HCT116 (cell line): ENCODE measurements around the gene FZR1. TPM values are rescaled to one million over a fixed set of nuclear protein-coding genes. Genes with fewer than 3 reads are reported as not detected.

Experiments used
- ATAC-seq: fragments of 200-7000 bp; cut with Tn5 transposase; 2 replicates; pipeline ENCODE4 v1.9.1; 2020; ENCODE audit warnings: mild to moderate bottlenecking, moderate library complexity
- BruUV-seq: library from RNA; stranded (reverse); fragments of 400-500 nt; replicated peaks from 2 replicates; lab custom pipeline; 2021; lab: Mats Ljungman, UMichigan
- CTCF ChIA-PET: fragments of 300-600 bp; sonication (Branson Sonifier 250); formaldehyde crosslinking; loops from one replicate; lab custom pipeline; 2021; ENCODE audit warnings: antibody characterized with exemption; lab: Charles Lee
- POLR2A ChIA-PET: fragments of 300-600, 350-600 bp; sonication (Branson Sonifier 250); formaldehyde crosslinking; loops from one replicate; lab custom pipeline; 2021; ENCODE audit warnings: antibody characterized with exemption; lab: Charles Lee
- RAD21 ChIA-PET, 2 experiments: fragments of 300-600 bp; sonication (Branson Sonifier 250); formaldehyde crosslinking; loops; one replicate each; lab custom pipeline; 2023; ENCODE audit warnings: low total read pairs in 2 of 2; ENCODE audit not compliant: uncharacterized antibody in 2 of 2, unreplicated experiment in 2 of 2, low non-redundant PET in 1 of 2; lab: Charles Lee
- DNase-seq: peaks from one replicate; pipeline ENCODE4 v3.0.0-alpha.2; 2010; ENCODE audit warnings: low read depth, low spot score
- H2AFZ ChIP-seq: fragments of 200-600 bp; shearing (Covaris generic), sonication (generic); 2 replicates; pipeline ENCODE4 v1.6.1; 2017; ENCODE audit warnings: low read depth, mixed run types, mixed read lengths, antibody characterized with exemption, low read length; ENCODE audit not compliant: poor library complexity, severe bottlenecking
- H3K27ac ChIP-seq: 2 replicates; pipeline ENCODE4 v1.5.1; 2012; ENCODE audit warnings: low read depth, low read length
- H3K27me3 ChIP-seq: fragments of 200-600 bp; sonication (generic); 2 replicates; pipeline ENCODE4 v1.6.1; 2016; ENCODE audit warnings: mixed run types, low read length, mixed read lengths; ENCODE audit not compliant: insufficient read depth
- H3K36me3 ChIP-seq, 2 experiments: fragments of 200-500 bp in 1 of 2; fragments of 200-600 bp in 1 of 2; sonication (Bioruptor generic) in 1 of 2; sonication (generic) in 1 of 2; 2 replicates each; pipeline versions ENCODE4 v1.5.1 to v1.6.1; 2014 to 2016; ENCODE audit warnings: low read length in 2 of 2, inconsistent platforms in 1 of 2, mixed read lengths in 1 of 2, mixed run types in 1 of 2; ENCODE audit not compliant: insufficient read depth in 2 of 2, control insufficient read depth in 1 of 2
- H3K4me1 ChIP-seq, 2 experiments: fragments of 200-600 bp in 1 of 2; sonication (generic) in 1 of 2; 2 replicates each; pipeline versions ENCODE4 v1.5.1 to v1.6.1; 2012 to 2017; ENCODE audit warnings: low read length in 2 of 2, inconsistent platforms in 1 of 2, mild to moderate bottlenecking in 1 of 2, mixed read lengths in 1 of 2, mixed run types in 1 of 2, moderate library complexity in 1 of 2; ENCODE audit not compliant: insufficient read depth in 2 of 2, control insufficient read depth in 1 of 2
- H3K4me2 ChIP-seq: fragments of 200-600 bp; sonication (generic); 2 replicates; pipeline ENCODE4 v1.6.1; 2017; ENCODE audit warnings: mixed run types, low read length, mixed read lengths
- H3K4me3 ChIP-seq, 2 experiments: fragments of 200-600 bp in 1 of 2; sonication (generic) in 1 of 2; replicated peaks in 1 of 2; 2 replicates each; pipeline ENCODE4 v1.5.1; 2011 to 2016; ENCODE audit warnings: low read length in 2 of 2, control low read depth in 1 of 2, low read depth in 1 of 2, mild to moderate bottlenecking in 1 of 2, mixed read lengths in 1 of 2, mixed run types in 1 of 2
- H3K79me2 ChIP-seq: fragments of 200-600 bp; sonication (generic); 2 replicates; pipeline ENCODE4 v1.6.1; 2017; ENCODE audit warnings: mild to moderate bottlenecking, mixed run types, low read length, moderate library complexity, mixed read lengths; ENCODE audit not compliant: insufficient read depth
- H3K9ac ChIP-seq: fragments of 200-600 bp; sonication (generic); 2 replicates; pipeline ENCODE4 v1.6.1; 2016; ENCODE audit warnings: low read length, mixed read lengths
- H3K9me2 ChIP-seq: fragments of 200-600 bp; sonication (generic), shearing (Covaris generic); 2 replicates; pipeline ENCODE4 v1.6.1; 2017; ENCODE audit warnings: mixed run types, mild to moderate bottlenecking, moderate library complexity; ENCODE audit not compliant: insufficient read depth
- H3K9me3 ChIP-seq, 2 experiments: fragments of 200-500 bp in 1 of 2; fragments of 200-600 bp in 1 of 2; sonication (Bioruptor generic) in 1 of 2; sonication (generic) in 1 of 2; 2 replicates each; pipeline ENCODE4 v1.6.1; 2014 to 2017; ENCODE audit warnings: low read length in 2 of 2, mixed read lengths in 2 of 2, inconsistent platforms in 1 of 2, low read depth in 1 of 2, mild to moderate bottlenecking in 1 of 2, mixed run types in 1 of 2, moderate library complexity in 1 of 2; ENCODE audit not compliant: control insufficient read depth in 1 of 2, insufficient read depth in 1 of 2
- H4K20me1 ChIP-seq: fragments of 200-600 bp; sonication (generic), shearing (Covaris generic); 2 replicates; pipeline ENCODE4 v1.6.1; 2017; ENCODE audit warnings: mixed run types, mild to moderate bottlenecking, moderate library complexity; ENCODE audit not compliant: insufficient read depth
- CBX3 ChIP-seq: IDR thresholded peaks from 2 replicates; pipeline ENCODE4 v1.6.1; 2012; ENCODE audit warnings: low read depth
- CEBPB ChIP-seq: IDR thresholded peaks from 2 replicates; pipeline ENCODE4 v1.6.1; 2012; ENCODE audit warnings: low read depth
- ELF1 ChIP-seq: IDR thresholded peaks from 2 replicates; pipeline ENCODE4 v1.6.1; 2012; ENCODE audit warnings: low read depth, borderline replicate concordance
- EZH2phosphoT487 ChIP-seq: fragments of 200-600 bp; IDR thresholded peaks from 2 replicates; pipeline ENCODE4 v1.6.1; 2018; ENCODE audit warnings: antibody characterized with exemption, borderline replicate concordance
- FOSL1 ChIP-seq: IDR thresholded peaks from 2 replicates; pipeline ENCODE4 v1.6.1; 2012; ENCODE audit warnings: low read depth
- JUND ChIP-seq: IDR thresholded peaks from 2 replicates; pipeline ENCODE4 v1.6.1; 2012
- POLR2AphosphoS5 ChIP-seq: IDR thresholded peaks from 2 replicates; pipeline ENCODE4 v1.6.1; 2011; ENCODE audit warnings: mild to moderate bottlenecking, low read depth, low read length, moderate library complexity
- RAD21 ChIP-seq: IDR thresholded peaks from 2 replicates; pipeline ENCODE4 v1.6.1; 2012; ENCODE audit warnings: low read depth, mild to moderate bottlenecking
- SIN3A ChIP-seq: IDR thresholded peaks from 2 replicates; pipeline ENCODE4 v1.6.1; 2012; ENCODE audit warnings: low read depth
- SP1 ChIP-seq: IDR thresholded peaks from 2 replicates; pipeline ENCODE4 v1.6.1; 2012; ENCODE audit warnings: low read depth
- YY1 ChIP-seq: IDR thresholded peaks from 2 replicates; pipeline ENCODE4 v1.6.1; 2011; ENCODE audit warnings: low read length, low read depth, moderate library complexity, mild to moderate bottlenecking; ENCODE audit not compliant: insufficient replicate concordance; ENCODE audit errors: extremely low read depth
- ZNF274 ChIP-seq: fragments of 200-500 bp; sonication (Bioruptor generic); IDR thresholded peaks from 2 replicates; pipeline ENCODE4 v1.6.1; 2014; ENCODE audit warnings: mild to moderate bottlenecking, low read depth, low read length, inconsistent platforms
- intact Hi-C: fragments of 100-400 bp; cut with micrococcal nuclease; formaldehyde crosslinking; loops from 2 replicates; pipeline ENCODE4 v1.10.0; 2022
- total RNA-seq: library from RNA; stranded (reverse); gene quantifications from one replicate; pipeline ENCODE4 v1.2.1, GENCODE V29; 2021; ENCODE audit not compliant: unreplicated experiment
- TF ChIP-seq, protein P1 (sequence below): IDR thresholded peaks from 2 replicates; pipeline ENCODE4 v1.6.1; 2012
- TF ChIP-seq, protein P2 (sequence below): IDR thresholded peaks from 2 replicates; pipeline ENCODE4 v1.6.1; 2011; ENCODE audit warnings: mild to moderate bottlenecking, low read length, moderate library complexity; ENCODE audit not compliant: insufficient replicate concordance; ENCODE audit errors: extremely low read depth

FZR1 gene
- total RNA-seq, 1 experiment from 2014 or later, result 60.3 TPM

DNA sequence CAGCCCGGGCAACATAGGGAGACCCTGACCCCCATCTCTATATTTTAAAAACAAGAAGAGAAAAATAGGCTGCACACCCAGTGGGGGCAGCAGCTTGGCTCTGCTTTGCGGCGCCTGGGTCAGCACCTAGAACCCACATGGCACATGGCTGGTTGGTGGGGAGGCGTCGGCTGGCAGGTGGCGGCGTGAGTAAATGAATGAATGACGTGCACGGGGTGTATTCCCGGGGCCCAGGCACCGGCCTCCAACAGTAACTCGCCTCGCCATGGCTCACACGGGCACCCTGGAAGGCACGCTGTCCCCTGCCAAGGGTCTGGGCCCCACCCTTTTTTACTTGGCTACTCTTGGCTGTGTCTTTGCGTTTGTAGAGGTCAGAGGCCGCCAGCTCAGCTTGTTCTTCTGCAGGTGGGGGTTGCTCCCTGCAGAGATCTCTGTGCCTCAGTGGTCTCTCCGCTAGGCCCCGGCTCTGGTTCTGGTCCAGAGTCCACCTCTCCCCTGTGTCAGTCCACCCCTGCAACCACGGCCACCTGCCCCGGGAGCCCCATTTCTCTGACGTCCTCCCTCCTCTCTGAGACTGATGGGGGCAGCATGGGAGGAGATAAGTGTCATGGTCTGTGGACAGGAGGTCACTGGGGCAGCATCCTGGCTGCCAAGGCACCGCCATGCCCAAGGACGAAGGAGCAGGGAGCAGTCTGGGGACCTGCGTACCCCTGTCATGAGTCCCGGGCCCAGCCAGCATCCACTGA is 5.6 kb downstream of the FZR1 start:
- Histone ChIP-seq H3K36me3 (peaks cover 2 to 12% of the 10 kb centered on the region in 2 experiments; a peak in 2 of 4 replicates), H3K4me3 (no peak overlapping the region), H2AFZ (no peak overlapping the region), H3K4me2 (no peak overlapping the region), H4K20me1 (no peaks in the 10 kb centered on the region), H3K79me2 (peaks cover 97% of the 10 kb centered on the region), H3K9ac (no peak overlapping the region), H3K4me1 (peaks cover 20 to 30% of the 10 kb centered on the region in 2 experiments), H3K9me2 (no peaks in the 10 kb centered on the region), H3K27me3 (no peaks in the 10 kb centered on the region), H3K9me3 (no peaks in the 10 kb centered on the region), H3K27ac (no peak overlapping the region; the same call in 1 of the 2 replicates)
- ChIA-PET POLR2A (no interaction called here), CTCF (no interaction called here), RAD21 (no interaction called here)
- no peak for TF ChIP-seq CEBPB
- TF ChIP-seq, protein P1, sequence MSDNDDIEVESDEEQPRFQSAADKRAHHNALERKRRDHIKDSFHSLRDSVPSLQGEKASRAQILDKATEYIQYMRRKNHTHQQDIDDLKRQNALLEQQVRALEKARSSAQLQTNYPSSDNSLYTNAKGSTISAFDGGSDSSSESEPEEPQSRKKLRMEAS, result no peak
- TF ChIP-seq POLR2AphosphoS5, result no peak
- TF ChIP-seq ELF1, result no peak
- no TSS peak for BruUV-seq
- DNase-seq (no peak), ATAC-seq (no peak)
- intact Hi-C loops, result no loop called here

DNA sequence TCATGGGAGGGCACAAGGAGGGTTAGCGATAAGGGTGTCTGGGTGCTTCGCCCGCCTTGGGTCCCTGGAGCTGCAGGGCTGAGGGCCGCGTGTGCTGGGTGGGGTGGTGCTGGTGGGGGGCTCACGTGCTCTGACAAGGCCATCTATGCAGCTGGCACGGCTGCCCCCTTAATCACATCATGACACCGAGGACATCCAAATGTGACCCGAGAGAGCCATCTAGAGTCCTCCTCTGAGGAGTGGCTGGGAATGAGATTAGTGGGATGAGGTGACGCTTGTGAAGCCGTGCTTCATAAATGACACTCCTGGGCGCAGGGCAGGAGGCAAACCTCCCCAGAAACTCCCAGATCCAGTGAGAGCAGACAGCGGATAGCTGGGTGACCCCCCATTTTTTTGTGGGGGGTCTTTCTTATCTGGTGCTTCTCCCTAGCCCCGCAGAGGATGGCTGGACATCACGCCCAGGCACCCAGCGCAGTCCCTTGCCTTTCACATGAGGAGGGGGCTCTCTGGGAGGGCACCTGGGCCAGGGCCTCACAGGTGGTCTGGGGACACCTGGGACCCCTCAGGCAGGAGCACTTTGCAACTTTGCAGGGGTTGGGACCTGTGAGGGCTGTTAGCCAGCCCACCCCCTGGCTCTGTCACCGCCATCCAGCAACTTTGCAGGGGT is 6.6 kb downstream of the FZR1 start:
- no peaks in the 10 kb centered on the region for H3K9me2 ChIP-seq
- ATAC-seq (no peak), DNase-seq (no peak)
- H3K4me1 ChIP-seq, result peaks cover 15 to 23% of the 10 kb centered on the region in 2 experiments
- no peak overlapping the region for H3K4me2 ChIP-seq
- no peak overlapping the region for H2AFZ ChIP-seq
- CTCF ChIA-PET, result no interaction called here
- H3K4me3 ChIP-seq, result no peak overlapping the region
- no TSS peak for BruUV-seq
- H3K9me3 ChIP-seq, result no peaks in the 10 kb centered on the region
- no peaks in the 10 kb centered on the region for H3K27me3 ChIP-seq
- no peak overlapping the region for H3K27ac ChIP-seq
- no peaks in the 10 kb centered on the region for H4K20me1 ChIP-seq
- intact Hi-C loops, result no loop called here
- TF ChIP-seq RAD21 (no peak), CBX3 (no peak), ZNF274 (no peak), YY1 (no peak), SP1 (no peak), FOSL1 (no peak), SIN3A (no peak), EZH2phosphoT487 (no peak), JUND (no peak)
- TF ChIP-seq, protein P2, sequence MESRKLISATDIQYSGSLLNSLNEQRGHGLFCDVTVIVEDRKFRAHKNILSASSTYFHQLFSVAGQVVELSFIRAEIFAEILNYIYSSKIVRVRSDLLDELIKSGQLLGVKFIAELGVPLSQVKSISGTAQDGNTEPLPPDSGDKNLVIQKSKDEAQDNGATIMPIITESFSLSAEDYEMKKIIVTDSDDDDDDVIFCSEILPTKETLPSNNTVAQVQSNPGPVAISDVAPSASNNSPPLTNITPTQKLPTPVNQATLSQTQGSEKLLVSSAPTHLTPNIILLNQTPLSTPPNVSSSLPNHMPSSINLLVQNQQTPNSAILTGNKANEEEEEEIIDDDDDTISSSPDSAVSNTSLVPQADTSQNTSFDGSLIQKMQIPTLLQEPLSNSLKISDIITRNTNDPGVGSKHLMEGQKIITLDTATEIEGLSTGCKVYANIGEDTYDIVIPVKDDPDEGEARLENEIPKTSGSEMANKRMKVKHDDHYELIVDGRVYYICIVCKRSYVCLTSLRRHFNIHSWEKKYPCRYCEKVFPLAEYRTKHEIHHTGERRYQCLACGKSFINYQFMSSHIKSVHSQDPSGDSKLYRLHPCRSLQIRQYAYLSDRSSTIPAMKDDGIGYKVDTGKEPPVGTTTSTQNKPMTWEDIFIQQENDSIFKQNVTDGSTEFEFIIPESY, result no peak
- RAD21 ChIA-PET, result no interaction called here
- H3K36me3 ChIP-seq, result peaks cover 2 to 12% of the 10 kb centered on the region in 2 experiments; a peak in 2 of 4 replicates
- POLR2A ChIA-PET, result no interaction called here
- H3K79me2 ChIP-seq, result peaks cover 95% of the 10 kb centered on the region
- no peak overlapping the region for H3K9ac ChIP-seq
